Sigmoid colon (tissue), 4 donors: ENCODE results near the gene ATOX1.

ENCODE experiments used
- POLR2AphosphoS5 ChIP-seq, 4 donors: sonication (generic); formaldehyde crosslinking; IDR thresholded peaks; one replicate each; pipeline ENCODE4 v1.6.1; 2017; ENCODE audit warnings: antibody characterized with exemption in 4 of 4
- TF ChIP-seq, protein P1 (sequence below), 4 experiments: fragments of 450-650 bp in 3 of 4; fragments of 200-600 bp in 1 of 4; IDR thresholded peaks; one replicate each; pipeline ENCODE4 v1.5.1; 2016 to 2019; ENCODE audit warnings: antibody characterized with exemption in 4 of 4, mild to moderate bottlenecking in 3 of 4, moderate library complexity in 2 of 4

GRCh38 chr5:151766975-151767374, 8.5 kb upstream of the ATOX1 start:
- TF ChIP-seq, protein P1, sequence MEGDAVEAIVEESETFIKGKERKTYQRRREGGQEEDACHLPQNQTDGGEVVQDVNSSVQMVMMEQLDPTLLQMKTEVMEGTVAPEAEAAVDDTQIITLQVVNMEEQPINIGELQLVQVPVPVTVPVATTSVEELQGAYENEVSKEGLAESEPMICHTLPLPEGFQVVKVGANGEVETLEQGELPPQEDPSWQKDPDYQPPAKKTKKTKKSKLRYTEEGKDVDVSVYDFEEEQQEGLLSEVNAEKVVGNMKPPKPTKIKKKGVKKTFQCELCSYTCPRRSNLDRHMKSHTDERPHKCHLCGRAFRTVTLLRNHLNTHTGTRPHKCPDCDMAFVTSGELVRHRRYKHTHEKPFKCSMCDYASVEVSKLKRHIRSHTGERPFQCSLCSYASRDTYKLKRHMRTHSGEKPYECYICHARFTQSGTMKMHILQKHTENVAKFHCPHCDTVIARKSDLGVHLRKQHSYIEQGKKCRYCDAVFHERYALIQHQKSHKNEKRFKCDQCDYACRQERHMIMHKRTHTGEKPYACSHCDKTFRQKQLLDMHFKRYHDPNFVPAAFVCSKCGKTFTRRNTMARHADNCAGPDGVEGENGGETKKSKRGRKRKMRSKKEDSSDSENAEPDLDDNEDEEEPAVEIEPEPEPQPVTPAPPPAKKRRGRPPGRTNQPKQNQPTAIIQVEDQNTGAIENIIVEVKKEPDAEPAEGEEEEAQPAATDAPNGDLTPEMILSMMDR (IDR thresholded peaks at IDR 0.05): no peak
- TF ChIP-seq POLR2AphosphoS5 (IDR thresholded peaks at IDR 0.05): no peak
